ENCODE results near the gene CD40LG.

DNA sequence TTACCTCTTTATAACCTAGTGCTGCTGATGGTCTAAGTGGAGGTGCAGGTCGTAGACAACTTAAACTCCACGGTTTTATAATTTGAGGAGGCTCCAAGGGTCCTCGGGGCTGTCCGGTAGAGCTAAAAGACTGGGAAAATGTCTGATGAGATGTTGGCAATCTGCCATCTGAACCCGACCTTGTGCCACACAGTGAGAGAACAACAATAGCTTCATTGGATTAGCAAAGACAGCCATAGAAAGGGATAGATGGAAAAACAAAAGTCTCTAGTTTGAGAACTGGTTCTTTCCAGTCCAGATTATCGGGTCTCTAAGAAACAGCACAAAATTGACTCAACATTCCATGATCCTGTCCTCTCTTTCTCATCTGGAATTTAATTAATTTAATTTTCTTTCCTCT is 31.6 kb downstream of the CD40LG start:
- TF ChIP-seq EZH2 (IDR thresholded peaks at IDR 0.05; ENCODE audit: low read depth): no peak
- TF ChIP-seq, protein P1, sequence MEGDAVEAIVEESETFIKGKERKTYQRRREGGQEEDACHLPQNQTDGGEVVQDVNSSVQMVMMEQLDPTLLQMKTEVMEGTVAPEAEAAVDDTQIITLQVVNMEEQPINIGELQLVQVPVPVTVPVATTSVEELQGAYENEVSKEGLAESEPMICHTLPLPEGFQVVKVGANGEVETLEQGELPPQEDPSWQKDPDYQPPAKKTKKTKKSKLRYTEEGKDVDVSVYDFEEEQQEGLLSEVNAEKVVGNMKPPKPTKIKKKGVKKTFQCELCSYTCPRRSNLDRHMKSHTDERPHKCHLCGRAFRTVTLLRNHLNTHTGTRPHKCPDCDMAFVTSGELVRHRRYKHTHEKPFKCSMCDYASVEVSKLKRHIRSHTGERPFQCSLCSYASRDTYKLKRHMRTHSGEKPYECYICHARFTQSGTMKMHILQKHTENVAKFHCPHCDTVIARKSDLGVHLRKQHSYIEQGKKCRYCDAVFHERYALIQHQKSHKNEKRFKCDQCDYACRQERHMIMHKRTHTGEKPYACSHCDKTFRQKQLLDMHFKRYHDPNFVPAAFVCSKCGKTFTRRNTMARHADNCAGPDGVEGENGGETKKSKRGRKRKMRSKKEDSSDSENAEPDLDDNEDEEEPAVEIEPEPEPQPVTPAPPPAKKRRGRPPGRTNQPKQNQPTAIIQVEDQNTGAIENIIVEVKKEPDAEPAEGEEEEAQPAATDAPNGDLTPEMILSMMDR (conservative IDR thresholded peaks at IDR 0.05): no peak

All from PC-9 (cell line).